ENCODE measurements around the gene SLC9A8. TPM values are rescaled to one million over a fixed set of nuclear protein-coding genes. Genes with fewer than 3 reads are reported as not detected.

Gene SLC9A8
- total and polyA plus RNA-seq, 2 of the 8 experiments (the other 6 are each of a cell fraction or from before 2014, with no cell fraction given), result 3.2 to 6.2 TPM

GRCh38 chr20:49808753-49809152 lies 3.9 kb upstream of the SLC9A8 start:
- POLR2A ChIA-PET (ENCODE audit: partially characterized antibody), result no interaction called here
- 81% methylated on average over 3 of the region's 8 CpGs; no CpG with 5 or more reads in 1 of the 2 experiments for WGBS, 2 experiments (ENCODE audit: extremely low coverage in 1 of 2, insufficient coverage in 1 of 2, insufficient read length in 1 of 2, insufficient replicate concordance in 2 of 2, low coverage in 1 of 2, low lambda C conversion rate in 2 of 2, missing lambda C conversion rate in 1 of 2)
- CTCF ChIA-PET (ENCODE audit: partially characterized antibody), result interaction anchor here (0.7 to 1.5 kb wide), 5 partner anchors 8 to 200 kb away, joined by 3 read pairs; no protein-coding TSS in a partner anchor
- no peak for TF ChIP-seq E2F6 (IDR thresholded peaks at IDR 0.05)
- no peak for TF ChIP-seq EZH2 (IDR thresholded peaks at IDR 0.05; ENCODE audit: low read depth, low read length, severe bottlenecking)

More at GRCh38 chr20:49808753-49809152, 3.9 kb upstream of the SLC9A8 start:
- Histone ChIP-seq H3K27me3 (replicated peaks in 1 of 4; ENCODE audit: control insufficient read depth in 3 of 4, extremely low read depth in 1 of 4, insufficient read depth in 3 of 4, low read length in 3 of 4) (no peaks in the 10 kb centered on the region; a peak in 1 of 7 replicates), H4K8ac (ENCODE audit: extremely low read depth, insufficient read depth, low read length) (no peak overlapping the region; the same call in 1 of the 2 replicates), H4K20me1 (replicated peaks in 1 of 2; ENCODE audit: control insufficient read depth in 1 of 2, insufficient read depth in 2 of 2, low read length in 2 of 2) (no peaks in the 10 kb centered on the region), H3K27ac (ENCODE audit: low read depth, low read length) (no peak overlapping the region), H2AK5ac (ENCODE audit: low read depth, low read length) (no peak overlapping the region), H3K4me1 (replicated peaks in 1 of 4; ENCODE audit: control insufficient read depth in 3 of 4, insufficient read depth in 4 of 4, low read length in 3 of 4) (peaks cover 0 to 7% (median 3%) of the 10 kb centered on the region in 4 experiments; a peak in 4 of 7 replicates), H2BK12ac (ENCODE audit: low read depth, low read length) (no peak overlapping the region), H4K5ac (ENCODE audit: insufficient read length, low read depth, low read length) (no peak overlapping the region), H3K36me3 (ENCODE audit: control insufficient read depth in 2 of 4, insufficient read depth in 4 of 4, low read length in 3 of 4) (no peaks in the 10 kb centered on the region), H3K23me2 (ENCODE audit: low read depth, low read length) (peaks cover 8% of the 10 kb centered on the region; the same call in 1 of the 2 replicates), H2AFZ (ENCODE audit: low read length) (no peak overlapping the region), H3K56ac (replicated peaks; ENCODE audit: insufficient read length, low read depth, low read length) (no peak overlapping the region), H3K4me2 (ENCODE audit: insufficient read depth in 1 of 2, low read depth in 2 of 2, low read length in 2 of 2) (no peak overlapping the region), H2BK20ac (ENCODE audit: low read length) (no peak overlapping the region), H2BK120ac (replicated peaks; ENCODE audit: low read depth, low read length) (no peak overlapping the region), H3K79me2 (ENCODE audit: control insufficient read depth in 1 of 2, insufficient read depth in 2 of 2, low read length in 2 of 2) (no peaks in the 10 kb centered on the region; a peak in 1 of 4 replicates), H3K14ac (ENCODE audit: insufficient read length) (no peak overlapping the region), H3K18ac (ENCODE audit: extremely low read depth, low read length) (no peak overlapping the region), H4K91ac (replicated peaks; ENCODE audit: insufficient read length, low read length) (no peak overlapping the region), H3K79me1 (ENCODE audit: low read depth, low read length) (peaks cover 4% of the 10 kb centered on the region; the same call in 1 of the 2 replicates), H3K9ac (replicated peaks in 1 of 4; ENCODE audit: extremely low read depth in 1 of 4, low read depth in 3 of 4, low read length in 3 of 4) (no peak overlapping the region), H3K9me3 (ENCODE audit: insufficient read depth in 2 of 2, low read depth in 1 of 2, low read length in 1 of 2) (no peaks in the 10 kb centered on the region), H3K4ac (replicated peaks; ENCODE audit: insufficient read length, low read depth, low read length) (no peak overlapping the region), H2BK5ac (ENCODE audit: low read depth, low read length) (no peak overlapping the region), H2BK15ac (ENCODE audit: low read length) (no peak overlapping the region), H3K4me3 (ENCODE audit: extremely low read depth in 1 of 4, insufficient read depth in 2 of 4, low read depth in 3 of 4, low read length in 4 of 4) (no peak overlapping the region), H3K23ac (ENCODE audit: insufficient read length) (no peak overlapping the region)
- no peak for FAIRE-seq
- DNase-seq (ENCODE audit: low read depth in 1 of 2, low spot score in 2 of 2), result no peak

All from H1 (cell line).